ENCODE measurements around the gene FASTKD3.

DNA sequence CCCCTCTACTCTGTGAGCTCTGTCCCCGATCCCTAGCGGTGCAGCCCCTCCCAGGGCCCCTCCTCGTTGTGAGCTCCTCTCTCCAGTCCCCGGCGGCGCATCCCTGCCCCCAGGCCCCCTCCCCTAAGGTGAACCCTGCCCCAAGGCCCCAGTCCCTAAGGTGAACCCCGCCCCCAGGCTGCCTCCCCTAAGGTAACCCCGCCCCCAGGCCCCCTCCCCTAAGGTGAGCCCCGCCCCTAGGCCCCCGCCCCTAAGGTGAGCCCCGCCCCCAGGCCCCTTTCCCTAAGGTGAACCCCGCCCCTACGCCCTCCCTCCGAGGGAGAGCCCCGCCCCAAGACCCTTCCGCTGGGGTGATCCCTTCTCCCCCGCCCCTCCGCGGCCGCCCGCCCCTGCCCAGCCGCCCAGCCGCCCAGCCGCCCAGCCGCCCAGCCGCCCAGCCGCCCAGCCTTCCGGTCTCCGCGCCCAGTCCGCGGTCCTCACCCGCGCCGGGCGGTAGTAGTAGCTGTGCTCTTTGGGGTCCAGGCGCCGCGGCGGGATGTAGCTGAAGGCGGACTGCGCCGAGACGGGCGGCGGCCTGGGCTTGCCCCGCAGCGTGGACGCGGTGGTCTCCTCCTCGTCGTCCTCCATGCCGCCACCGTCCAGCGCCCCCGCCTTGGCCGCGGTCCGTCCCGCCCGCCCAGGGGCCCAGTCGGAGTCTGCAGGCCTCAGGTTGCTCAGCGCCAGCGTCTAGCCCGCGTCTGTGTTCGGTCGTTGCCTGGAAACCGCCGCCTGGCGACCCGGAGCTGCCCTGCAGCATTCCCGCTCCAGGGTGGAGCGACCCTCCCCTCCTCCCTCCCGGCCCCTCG, 18.2 kb downstream of the FASTKD3 start, which contains the start of gene CFAP90:
- peak; percentile 15 to 48 for TF ChIP-seq CTCF (conservative IDR thresholded peaks at IDR 0.05 in 1 of 2, IDR thresholded peaks at IDR 0.05 in 1 of 2; ENCODE audit: low read depth in 1 of 2, low read length in 2 of 2)
- no peak for TF ChIP-seq EZH2 (IDR thresholded peaks at IDR 0.05; ENCODE audit: low read length, missing control alignments)

Measured in fibroblast of lung (primary cell).